Measurements from ENCODE around the gene SP2.

- TF ChIP-seq RAD21 (IDR thresholded peaks at IDR 0.05; ENCODE audit: low read depth), result no peak
- TF ChIP-seq EP300 (IDR thresholded peaks at IDR 0.05; ENCODE audit: borderline replicate concordance), result no peak
Observed at GRCh38 chr17:47967607-47968252, 71.7 kb downstream of the SP2 start.

Data from Ishikawa (cell line).